HEK293 (cell line): Measurements from ENCODE around the gene EZH2.

Source experiments
- CTCF ChIA-PET: fragments of 350-600 bp; formaldehyde crosslinking; extraction: SDS; loops from one replicate; lab custom pipeline; 2021; ENCODE audit warnings: antibody characterized with exemption; lab: Yijun Ruan, JAX
- POLR2A ChIA-PET: fragments of 300-600 bp; formaldehyde crosslinking; extraction: SDS; loops from one replicate; lab custom pipeline; 2020; ENCODE audit warnings: antibody characterized with exemption, inconsistent platforms; lab: Yijun Ruan, JAX
- H3K27ac ChIP-seq: fragments of 200-500 bp; sonication (Bioruptor generic); 2 replicates; pipeline ENCODE4 v1.5.1; 2014; ENCODE audit warnings: low read depth, low read length, control low read depth, inconsistent platforms; ENCODE audit errors: extremely low read depth
- H3K36me3 ChIP-seq, 2 experiments: fragments of 200-500 bp in 1 of 2; sonication (Bioruptor generic) in 1 of 2; 1 replicate in 1 of 2; 2 replicates in 1 of 2; pipeline ENCODE4 v1.5.1; 2014 to 2017; ENCODE audit warnings: inconsistent platforms in 2 of 2, low read length in 2 of 2; ENCODE audit not compliant: control insufficient read depth in 2 of 2, insufficient read depth in 1 of 2
- H3K4me1 ChIP-seq: fragments of 200-500 bp; sonication (Bioruptor generic); 2 replicates; pipeline ENCODE4 v1.5.1; 2014; ENCODE audit warnings: mild to moderate bottlenecking, low read length, inconsistent platforms; ENCODE audit not compliant: control insufficient read depth, insufficient read depth
- H3K4me3 ChIP-seq: 2 replicates; pipeline ENCODE4 v1.5.1; 2011; ENCODE audit warnings: low read depth, mild to moderate bottlenecking, control low read depth, low read length, moderate library complexity
- H3K9me3 ChIP-seq: fragments of 200-500 bp; sonication (Bioruptor generic); 2 replicates; pipeline ENCODE4 v1.5.1; 2014; ENCODE audit warnings: low read depth, low read length, inconsistent platforms; ENCODE audit not compliant: control insufficient read depth, insufficient read depth
- KLF9 ChIP-seq: fragments of 450-650 bp; formaldehyde crosslinking; IDR thresholded peaks from 2 replicates; pipeline ENCODE4 v1.5.1; 2016; ENCODE audit warnings: missing biosample characterization, missing genetic modification characterization, low read depth
- MZF1 ChIP-seq: fragments of 450-650 bp; formaldehyde crosslinking; IDR thresholded peaks from 2 replicates; pipeline ENCODE4 v1.5.1; 2017; ENCODE audit warnings: missing biosample characterization, missing genetic modification characterization, borderline replicate concordance
- SP2 ChIP-seq: fragments of 450-650 bp; formaldehyde crosslinking; IDR thresholded peaks from 2 replicates; pipeline ENCODE4 v1.5.1; 2016; ENCODE audit warnings: missing biosample characterization, missing genetic modification characterization
- SP7 ChIP-seq: fragments of 450-650 bp; formaldehyde crosslinking; IDR thresholded peaks from 2 replicates; pipeline ENCODE4 v1.5.1; 2016; ENCODE audit warnings: missing biosample characterization, missing genetic modification characterization
- ZBTB17 ChIP-seq: fragments of 450-650 bp; formaldehyde crosslinking; IDR thresholded peaks from 2 replicates; pipeline ENCODE4 v1.5.1; 2016; ENCODE audit warnings: missing biosample characterization, missing genetic modification characterization
- ZBTB21 ChIP-seq: fragments of 450-650 bp; formaldehyde crosslinking; IDR thresholded peaks from 2 replicates; pipeline ENCODE4 v1.5.1; 2017; ENCODE audit warnings: missing biosample characterization, missing genetic modification characterization
- ZBTB8A ChIP-seq: fragments of 450-650 bp; formaldehyde crosslinking; IDR thresholded peaks from 2 replicates; pipeline ENCODE4 v1.5.1; 2016; ENCODE audit warnings: missing biosample characterization, missing genetic modification characterization
- ZFHX2 ChIP-seq: fragments of 450-650 bp; formaldehyde crosslinking; conservative IDR thresholded peaks from 2 replicates; pipeline ENCODE4 v1.5.1; 2016; ENCODE audit warnings: missing biosample characterization, missing genetic modification characterization
- ZIC2 ChIP-seq: fragments of 450-650 bp; formaldehyde crosslinking; IDR thresholded peaks from 2 replicates; pipeline ENCODE4 v1.5.1; 2016; ENCODE audit warnings: missing biosample characterization, missing genetic modification characterization
- ZNF114 ChIP-seq: fragments of 450-650 bp; formaldehyde crosslinking; IDR thresholded peaks from 2 replicates; pipeline ENCODE4 v1.5.0; 2017; ENCODE audit warnings: missing biosample characterization, missing genetic modification characterization
- ZNF175 ChIP-seq: fragments of 450-650 bp; formaldehyde crosslinking; IDR thresholded peaks from 2 replicates; pipeline ENCODE4 v1.5.1; 2016; ENCODE audit warnings: missing biosample characterization, missing genetic modification characterization
- ZNF302 ChIP-seq: fragments of 450-650 bp; formaldehyde crosslinking; IDR thresholded peaks from 2 replicates; pipeline ENCODE4 v1.5.1; 2016; ENCODE audit warnings: missing biosample characterization, missing genetic modification characterization, low read depth
- ZNF335 ChIP-seq: fragments of 450-650 bp; formaldehyde crosslinking; conservative IDR thresholded peaks from 2 replicates; pipeline ENCODE4 v1.5.1; 2016; ENCODE audit warnings: missing biosample characterization, missing genetic modification characterization
- ZNF366 ChIP-seq: fragments of 450-650 bp; formaldehyde crosslinking; conservative IDR thresholded peaks from 2 replicates; pipeline ENCODE4 v1.5.1; 2016; ENCODE audit warnings: missing biosample characterization, missing genetic modification characterization
- ZNF596 ChIP-seq: fragments of 450-650 bp; IDR thresholded peaks from 2 replicates; pipeline ENCODE4 v1.5.0; 2018; ENCODE audit warnings: missing biosample characterization, mild to moderate bottlenecking, missing genetic modification characterization, moderate library complexity
- ZNF600 ChIP-seq: fragments of 450-650 bp; formaldehyde crosslinking; IDR thresholded peaks from 2 replicates; pipeline ENCODE4 v1.5.1; 2016; ENCODE audit warnings: missing biosample characterization, missing genetic modification characterization
- ZNF654 ChIP-seq: fragments of 450-650 bp; formaldehyde crosslinking; IDR thresholded peaks from 2 replicates; pipeline ENCODE4 v1.5.1; 2016; ENCODE audit warnings: low read depth, missing biosample characterization, missing genetic modification characterization
- ZNF837 ChIP-seq: fragments of 450-650 bp; formaldehyde crosslinking; IDR thresholded peaks from 2 replicates; pipeline ENCODE4 v1.5.1; 2016; ENCODE audit warnings: missing biosample characterization, missing genetic modification characterization
- ZSCAN16 ChIP-seq: fragments of 450-650 bp; formaldehyde crosslinking; IDR thresholded peaks from 2 replicates; pipeline ENCODE4 v1.5.1; 2016; ENCODE audit warnings: missing biosample characterization, missing genetic modification characterization
- TF ChIP-seq, protein P1 (sequence below): fragments of 450-650 bp; formaldehyde crosslinking; IDR thresholded peaks from 2 replicates; pipeline ENCODE4 v1.5.0; 2017; ENCODE audit warnings: missing biosample characterization, missing genetic modification characterization, borderline replicate concordance
- TF ChIP-seq, protein P2 (sequence below): fragments of 450-650 bp; formaldehyde crosslinking; IDR thresholded peaks from 2 replicates; pipeline ENCODE4 v1.5.1; 2016; ENCODE audit warnings: missing biosample characterization, missing genetic modification characterization, low read depth
- TF ChIP-seq, protein P3 (sequence below): fragments of 450-650 bp; formaldehyde crosslinking; IDR thresholded peaks from 2 replicates; pipeline ENCODE4 v1.5.1; 2016; ENCODE audit warnings: missing biosample characterization, missing genetic modification characterization
- TF ChIP-seq, protein P4 (sequence below): fragments of 450-650 bp; formaldehyde crosslinking; IDR thresholded peaks from 2 replicates; pipeline ENCODE4 v1.5.1; 2016; ENCODE audit warnings: missing biosample characterization, missing genetic modification characterization, borderline replicate concordance
- TF ChIP-seq, protein P5 (sequence below): fragments of 450-650 bp; IDR thresholded peaks from 2 replicates; pipeline ENCODE4 v1.5.1; 2018; ENCODE audit warnings: missing biosample characterization, mild to moderate bottlenecking, missing genetic modification characterization

The EZH2 gene

DNA sequence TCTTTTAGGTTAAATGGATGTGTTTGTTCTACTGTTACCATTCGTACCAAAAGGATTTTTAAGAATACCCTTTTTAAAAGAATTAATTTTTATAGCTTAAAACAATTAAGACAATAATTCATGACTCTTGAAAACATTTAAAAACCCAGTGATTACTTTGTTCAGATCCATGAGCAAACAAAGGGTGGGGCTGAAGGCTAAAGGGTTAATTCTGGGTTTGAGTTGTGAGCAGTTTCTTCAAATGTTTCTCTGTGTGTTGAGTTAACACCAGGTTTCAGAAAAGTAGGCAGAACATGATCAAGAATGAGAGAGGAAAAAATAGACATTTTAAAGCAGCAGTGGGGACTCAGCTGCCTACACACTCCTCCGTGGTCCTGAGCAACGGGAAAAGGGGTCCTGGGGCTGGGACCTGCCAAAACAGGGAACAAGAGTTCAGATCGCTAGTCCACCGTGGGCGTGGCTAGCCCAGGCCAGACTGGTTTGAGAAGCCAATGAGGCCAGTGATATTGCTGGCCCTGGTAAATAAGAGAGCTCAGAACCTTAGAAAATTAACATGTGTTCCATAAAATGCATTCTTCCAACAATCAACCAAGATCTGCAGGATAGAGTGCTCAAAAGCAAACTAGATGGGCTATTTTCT lies 14.9 kb upstream of the EZH2 start:
- no peak overlapping the region for H3K4me3 ChIP-seq
- no peaks in the 10 kb centered on the region for H3K36me3 ChIP-seq
- CTCF ChIA-PET, result interaction anchor here (1.5 kb wide), 1 partner anchor 10 kb away, joined by 3 read pairs; no protein-coding TSS in a partner anchor
- POLR2A ChIA-PET, result interaction anchor here (1.0 kb wide), 1 partner anchor 42 kb away, joined by 3 read pairs; no protein-coding TSS in a partner anchor
- no peaks in the 10 kb centered on the region for H3K4me1 ChIP-seq
- no peaks in the 10 kb centered on the region for H3K9me3 ChIP-seq
- no peak overlapping the region for H3K27ac ChIP-seq
- TF ChIP-seq ZNF302 (no peak), ZNF335 (peak; percentile 84), ZFHX2 (tag by site-specific recombination) (peak; percentile 15; the same call in 1 of the 2 replicates), ZIC2 (no peak), ZNF175 (tag by site-specific recombination) (no peak), ZNF654 (tag by site-specific recombination) (no peak), SP2 (tag by site-specific recombination) (no peak), ZNF837 (tag by site-specific recombination) (no peak), ZNF114 (tag by site-specific recombination) (no peak), ZBTB21 (no peak), ZBTB8A (tag by site-specific recombination) (no peak), ZBTB17 (tag by site-specific recombination) (peak; percentile 52), KLF9 (tag by site-specific recombination) (no peak), MZF1 (tag by site-specific recombination) (no peak), ZSCAN16 (tag by site-specific recombination) (no peak), ZNF366 (no peak), ZNF600 (tag by site-specific recombination) (peak; percentile 40; the same call in 1 of the 2 replicates), ZNF596 (tag by site-specific recombination) (no peak), SP7 (no peak)
- TF ChIP-seq, protein P1, sequence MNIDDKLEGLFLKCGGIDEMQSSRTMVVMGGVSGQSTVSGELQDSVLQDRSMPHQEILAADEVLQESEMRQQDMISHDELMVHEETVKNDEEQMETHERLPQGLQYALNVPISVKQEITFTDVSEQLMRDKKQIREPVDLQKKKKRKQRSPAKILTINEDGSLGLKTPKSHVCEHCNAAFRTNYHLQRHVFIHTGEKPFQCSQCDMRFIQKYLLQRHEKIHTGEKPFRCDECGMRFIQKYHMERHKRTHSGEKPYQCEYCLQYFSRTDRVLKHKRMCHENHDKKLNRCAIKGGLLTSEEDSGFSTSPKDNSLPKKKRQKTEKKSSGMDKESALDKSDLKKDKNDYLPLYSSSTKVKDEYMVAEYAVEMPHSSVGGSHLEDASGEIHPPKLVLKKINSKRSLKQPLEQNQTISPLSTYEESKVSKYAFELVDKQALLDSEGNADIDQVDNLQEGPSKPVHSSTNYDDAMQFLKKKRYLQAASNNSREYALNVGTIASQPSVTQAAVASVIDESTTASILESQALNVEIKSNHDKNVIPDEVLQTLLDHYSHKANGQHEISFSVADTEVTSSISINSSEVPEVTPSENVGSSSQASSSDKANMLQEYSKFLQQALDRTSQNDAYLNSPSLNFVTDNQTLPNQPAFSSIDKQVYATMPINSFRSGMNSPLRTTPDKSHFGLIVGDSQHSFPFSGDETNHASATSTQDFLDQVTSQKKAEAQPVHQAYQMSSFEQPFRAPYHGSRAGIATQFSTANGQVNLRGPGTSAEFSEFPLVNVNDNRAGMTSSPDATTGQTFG (tag by site-specific recombination), result no peak
- TF ChIP-seq, protein P2, sequence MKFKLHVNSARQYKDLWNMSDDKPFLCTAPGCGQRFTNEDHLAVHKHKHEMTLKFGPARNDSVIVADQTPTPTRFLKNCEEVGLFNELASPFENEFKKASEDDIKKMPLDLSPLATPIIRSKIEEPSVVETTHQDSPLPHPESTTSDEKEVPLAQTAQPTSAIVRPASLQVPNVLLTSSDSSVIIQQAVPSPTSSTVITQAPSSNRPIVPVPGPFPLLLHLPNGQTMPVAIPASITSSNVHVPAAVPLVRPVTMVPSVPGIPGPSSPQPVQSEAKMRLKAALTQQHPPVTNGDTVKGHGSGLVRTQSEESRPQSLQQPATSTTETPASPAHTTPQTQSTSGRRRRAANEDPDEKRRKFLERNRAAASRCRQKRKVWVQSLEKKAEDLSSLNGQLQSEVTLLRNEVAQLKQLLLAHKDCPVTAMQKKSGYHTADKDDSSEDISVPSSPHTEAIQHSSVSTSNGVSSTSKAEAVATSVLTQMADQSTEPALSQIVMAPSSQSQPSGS (tag by site-specific recombination), result no peak
- TF ChIP-seq, protein P3, sequence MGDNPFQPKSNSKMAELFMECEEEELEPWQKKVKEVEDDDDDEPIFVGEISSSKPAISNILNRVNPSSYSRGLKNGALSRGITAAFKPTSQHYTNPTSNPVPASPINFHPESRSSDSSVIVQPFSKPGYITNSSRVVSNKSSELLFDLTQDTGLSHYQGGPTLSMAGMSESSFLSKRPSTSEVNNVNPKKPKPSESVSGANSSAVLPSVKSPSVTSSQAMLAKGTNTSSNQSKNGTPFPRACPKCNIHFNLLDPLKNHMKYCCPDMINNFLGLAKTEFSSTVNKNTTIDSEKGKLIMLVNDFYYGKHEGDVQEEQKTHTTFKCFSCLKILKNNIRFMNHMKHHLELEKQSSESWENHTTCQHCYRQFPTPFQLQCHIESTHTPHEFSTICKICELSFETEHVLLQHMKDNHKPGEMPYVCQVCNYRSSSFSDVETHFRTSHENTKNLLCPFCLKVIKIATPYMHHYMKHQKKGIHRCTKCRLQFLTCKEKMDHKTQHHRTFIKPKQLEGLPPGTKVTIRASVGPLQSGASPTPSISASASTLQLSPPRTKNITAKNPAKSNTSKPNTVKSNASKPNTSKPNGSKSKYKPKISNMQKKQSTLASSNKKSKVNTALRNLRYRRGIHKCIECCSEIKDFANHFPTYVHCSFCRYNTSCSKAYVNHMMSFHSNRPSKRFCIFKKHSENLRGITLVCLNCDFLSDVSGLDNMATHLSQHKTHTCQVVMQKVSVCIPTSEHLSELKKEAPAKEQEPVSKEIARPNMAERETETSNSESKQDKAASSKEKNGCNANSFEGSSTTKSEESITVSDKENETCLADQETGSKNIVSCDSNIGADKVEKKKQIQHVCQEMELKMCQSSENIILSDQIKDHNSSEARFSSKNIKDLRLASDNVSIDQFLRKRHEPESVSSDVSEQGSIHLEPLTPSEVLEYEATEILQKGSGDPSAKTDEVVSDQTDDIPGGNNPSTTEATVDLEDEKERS, result no peak
- TF ChIP-seq, protein P4, sequence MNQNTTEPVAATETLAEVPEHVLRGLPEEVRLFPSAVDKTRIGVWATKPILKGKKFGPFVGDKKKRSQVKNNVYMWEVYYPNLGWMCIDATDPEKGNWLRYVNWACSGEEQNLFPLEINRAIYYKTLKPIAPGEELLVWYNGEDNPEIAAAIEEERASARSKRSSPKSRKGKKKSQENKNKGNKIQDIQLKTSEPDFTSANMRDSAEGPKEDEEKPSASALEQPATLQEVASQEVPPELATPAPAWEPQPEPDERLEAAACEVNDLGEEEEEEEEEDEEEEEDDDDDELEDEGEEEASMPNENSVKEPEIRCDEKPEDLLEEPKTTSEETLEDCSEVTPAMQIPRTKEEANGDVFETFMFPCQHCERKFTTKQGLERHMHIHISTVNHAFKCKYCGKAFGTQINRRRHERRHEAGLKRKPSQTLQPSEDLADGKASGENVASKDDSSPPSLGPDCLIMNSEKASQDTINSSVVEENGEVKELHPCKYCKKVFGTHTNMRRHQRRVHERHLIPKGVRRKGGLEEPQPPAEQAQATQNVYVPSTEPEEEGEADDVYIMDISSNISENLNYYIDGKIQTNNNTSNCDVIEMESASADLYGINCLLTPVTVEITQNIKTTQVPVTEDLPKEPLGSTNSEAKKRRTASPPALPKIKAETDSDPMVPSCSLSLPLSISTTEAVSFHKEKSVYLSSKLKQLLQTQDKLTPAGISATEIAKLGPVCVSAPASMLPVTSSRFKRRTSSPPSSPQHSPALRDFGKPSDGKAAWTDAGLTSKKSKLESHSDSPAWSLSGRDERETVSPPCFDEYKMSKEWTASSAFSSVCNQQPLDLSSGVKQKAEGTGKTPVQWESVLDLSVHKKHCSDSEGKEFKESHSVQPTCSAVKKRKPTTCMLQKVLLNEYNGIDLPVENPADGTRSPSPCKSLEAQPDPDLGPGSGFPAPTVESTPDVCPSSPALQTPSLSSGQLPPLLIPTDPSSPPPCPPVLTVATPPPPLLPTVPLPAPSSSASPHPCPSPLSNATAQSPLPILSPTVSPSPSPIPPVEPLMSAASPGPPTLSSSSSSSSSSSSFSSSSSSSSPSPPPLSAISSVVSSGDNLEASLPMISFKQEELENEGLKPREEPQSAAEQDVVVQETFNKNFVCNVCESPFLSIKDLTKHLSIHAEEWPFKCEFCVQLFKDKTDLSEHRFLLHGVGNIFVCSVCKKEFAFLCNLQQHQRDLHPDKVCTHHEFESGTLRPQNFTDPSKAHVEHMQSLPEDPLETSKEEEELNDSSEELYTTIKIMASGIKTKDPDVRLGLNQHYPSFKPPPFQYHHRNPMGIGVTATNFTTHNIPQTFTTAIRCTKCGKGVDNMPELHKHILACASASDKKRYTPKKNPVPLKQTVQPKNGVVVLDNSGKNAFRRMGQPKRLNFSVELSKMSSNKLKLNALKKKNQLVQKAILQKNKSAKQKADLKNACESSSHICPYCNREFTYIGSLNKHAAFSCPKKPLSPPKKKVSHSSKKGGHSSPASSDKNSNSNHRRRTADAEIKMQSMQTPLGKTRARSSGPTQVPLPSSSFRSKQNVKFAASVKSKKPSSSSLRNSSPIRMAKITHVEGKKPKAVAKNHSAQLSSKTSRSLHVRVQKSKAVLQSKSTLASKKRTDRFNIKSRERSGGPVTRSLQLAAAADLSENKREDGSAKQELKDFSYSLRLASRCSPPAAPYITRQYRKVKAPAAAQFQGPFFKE (tag by site-specific recombination), result no peak
- TF ChIP-seq, protein P5, sequence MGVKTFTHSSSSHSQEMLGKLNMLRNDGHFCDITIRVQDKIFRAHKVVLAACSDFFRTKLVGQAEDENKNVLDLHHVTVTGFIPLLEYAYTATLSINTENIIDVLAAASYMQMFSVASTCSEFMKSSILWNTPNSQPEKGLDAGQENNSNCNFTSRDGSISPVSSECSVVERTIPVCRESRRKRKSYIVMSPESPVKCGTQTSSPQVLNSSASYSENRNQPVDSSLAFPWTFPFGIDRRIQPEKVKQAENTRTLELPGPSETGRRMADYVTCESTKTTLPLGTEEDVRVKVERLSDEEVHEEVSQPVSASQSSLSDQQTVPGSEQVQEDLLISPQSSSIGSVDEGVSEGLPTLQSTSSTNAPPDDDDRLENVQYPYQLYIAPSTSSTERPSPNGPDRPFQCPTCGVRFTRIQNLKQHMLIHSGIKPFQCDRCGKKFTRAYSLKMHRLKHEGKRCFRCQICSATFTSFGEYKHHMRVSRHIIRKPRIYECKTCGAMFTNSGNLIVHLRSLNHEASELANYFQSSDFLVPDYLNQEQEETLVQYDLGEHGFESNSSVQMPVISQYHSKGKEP, result no peak
